HCT116 (cell line): Measurements from ENCODE around the gene PDE4D. TPM values are rescaled to one million over a fixed set of nuclear protein-coding genes. Genes with fewer than 3 reads are reported as not detected.

ENCODE experiments used
- ATAC-seq: fragments of 200-7000 bp; cut with Tn5 transposase; 2 replicates; pipeline ENCODE4 v1.9.1; 2020; ENCODE audit warnings: mild to moderate bottlenecking, moderate library complexity
- BruUV-seq: library from RNA; stranded (reverse); fragments of 400-500 nt; replicated peaks from 2 replicates; lab custom pipeline; 2021; lab: Mats Ljungman, UMichigan
- CTCF ChIA-PET: fragments of 300-600 bp; sonication (Branson Sonifier 250); formaldehyde crosslinking; loops from one replicate; lab custom pipeline; 2021; ENCODE audit warnings: antibody characterized with exemption; lab: Charles Lee
- POLR2A ChIA-PET: fragments of 300-600, 350-600 bp; sonication (Branson Sonifier 250); formaldehyde crosslinking; loops from one replicate; lab custom pipeline; 2021; ENCODE audit warnings: antibody characterized with exemption; lab: Charles Lee
- RAD21 ChIA-PET, 2 experiments: fragments of 300-600 bp; sonication (Branson Sonifier 250); formaldehyde crosslinking; loops; one replicate each; lab custom pipeline; 2023; ENCODE audit warnings: low total read pairs in 2 of 2; ENCODE audit not compliant: uncharacterized antibody in 2 of 2, unreplicated experiment in 2 of 2, low non-redundant PET in 1 of 2; lab: Charles Lee
- DNase-seq: peaks from one replicate; pipeline ENCODE4 v3.0.0-alpha.2; 2010; ENCODE audit warnings: low read depth, low spot score
- H2AFZ ChIP-seq: fragments of 200-600 bp; shearing (Covaris generic), sonication (generic); 2 replicates; pipeline ENCODE4 v1.6.1; 2017; ENCODE audit warnings: low read depth, mixed run types, mixed read lengths, antibody characterized with exemption, low read length; ENCODE audit not compliant: poor library complexity, severe bottlenecking
- H3K27ac ChIP-seq: 2 replicates; pipeline ENCODE4 v1.5.1; 2012; ENCODE audit warnings: low read depth, low read length
- H3K27me3 ChIP-seq: fragments of 200-600 bp; sonication (generic); 2 replicates; pipeline ENCODE4 v1.6.1; 2016; ENCODE audit warnings: mixed run types, low read length, mixed read lengths; ENCODE audit not compliant: insufficient read depth
- H3K36me3 ChIP-seq, 2 experiments: fragments of 200-500 bp in 1 of 2; fragments of 200-600 bp in 1 of 2; sonication (Bioruptor generic) in 1 of 2; sonication (generic) in 1 of 2; 2 replicates each; pipeline versions ENCODE4 v1.5.1 to v1.6.1; 2014 to 2016; ENCODE audit warnings: low read length in 2 of 2, inconsistent platforms in 1 of 2, mixed read lengths in 1 of 2, mixed run types in 1 of 2; ENCODE audit not compliant: insufficient read depth in 2 of 2, control insufficient read depth in 1 of 2
- H3K4me1 ChIP-seq, 2 experiments: fragments of 200-600 bp in 1 of 2; sonication (generic) in 1 of 2; 2 replicates each; pipeline versions ENCODE4 v1.5.1 to v1.6.1; 2012 to 2017; ENCODE audit warnings: low read length in 2 of 2, inconsistent platforms in 1 of 2, mild to moderate bottlenecking in 1 of 2, mixed read lengths in 1 of 2, mixed run types in 1 of 2, moderate library complexity in 1 of 2; ENCODE audit not compliant: insufficient read depth in 2 of 2, control insufficient read depth in 1 of 2
- H3K4me2 ChIP-seq: fragments of 200-600 bp; sonication (generic); 2 replicates; pipeline ENCODE4 v1.6.1; 2017; ENCODE audit warnings: mixed run types, low read length, mixed read lengths
- H3K4me3 ChIP-seq, 2 experiments: fragments of 200-600 bp in 1 of 2; sonication (generic) in 1 of 2; replicated peaks in 1 of 2; 2 replicates each; pipeline ENCODE4 v1.5.1; 2011 to 2016; ENCODE audit warnings: low read length in 2 of 2, control low read depth in 1 of 2, low read depth in 1 of 2, mild to moderate bottlenecking in 1 of 2, mixed read lengths in 1 of 2, mixed run types in 1 of 2
- H3K79me2 ChIP-seq: fragments of 200-600 bp; sonication (generic); 2 replicates; pipeline ENCODE4 v1.6.1; 2017; ENCODE audit warnings: mild to moderate bottlenecking, mixed run types, low read length, moderate library complexity, mixed read lengths; ENCODE audit not compliant: insufficient read depth
- H3K9ac ChIP-seq: fragments of 200-600 bp; sonication (generic); 2 replicates; pipeline ENCODE4 v1.6.1; 2016; ENCODE audit warnings: low read length, mixed read lengths
- H3K9me2 ChIP-seq: fragments of 200-600 bp; sonication (generic), shearing (Covaris generic); 2 replicates; pipeline ENCODE4 v1.6.1; 2017; ENCODE audit warnings: mixed run types, mild to moderate bottlenecking, moderate library complexity; ENCODE audit not compliant: insufficient read depth
- H3K9me3 ChIP-seq, 2 experiments: fragments of 200-500 bp in 1 of 2; fragments of 200-600 bp in 1 of 2; sonication (Bioruptor generic) in 1 of 2; sonication (generic) in 1 of 2; 2 replicates each; pipeline ENCODE4 v1.6.1; 2014 to 2017; ENCODE audit warnings: low read length in 2 of 2, mixed read lengths in 2 of 2, inconsistent platforms in 1 of 2, low read depth in 1 of 2, mild to moderate bottlenecking in 1 of 2, mixed run types in 1 of 2, moderate library complexity in 1 of 2; ENCODE audit not compliant: control insufficient read depth in 1 of 2, insufficient read depth in 1 of 2
- H4K20me1 ChIP-seq: fragments of 200-600 bp; sonication (generic), shearing (Covaris generic); 2 replicates; pipeline ENCODE4 v1.6.1; 2017; ENCODE audit warnings: mixed run types, mild to moderate bottlenecking, moderate library complexity; ENCODE audit not compliant: insufficient read depth
- ATF3 ChIP-seq: IDR thresholded peaks from 2 replicates; pipeline ENCODE4 v1.6.1; 2012
- CEBPB ChIP-seq: IDR thresholded peaks from 2 replicates; pipeline ENCODE4 v1.6.1; 2012; ENCODE audit warnings: low read depth
- EGR1 ChIP-seq: IDR thresholded peaks from 2 replicates; pipeline ENCODE4 v1.6.1; 2012; ENCODE audit warnings: low read depth
- EZH2 ChIP-seq: fragments of 200-600 bp; sonication (generic); IDR thresholded peaks from 2 replicates; pipeline ENCODE4 v1.6.1; 2017; ENCODE audit warnings: antibody characterized with exemption, mixed run types
- JUND ChIP-seq: IDR thresholded peaks from 2 replicates; pipeline ENCODE4 v1.6.1; 2012
- POLR2AphosphoS5 ChIP-seq: IDR thresholded peaks from 2 replicates; pipeline ENCODE4 v1.6.1; 2011; ENCODE audit warnings: mild to moderate bottlenecking, low read depth, low read length, moderate library complexity
- RAD21 ChIP-seq: IDR thresholded peaks from 2 replicates; pipeline ENCODE4 v1.6.1; 2012; ENCODE audit warnings: low read depth, mild to moderate bottlenecking
- intact Hi-C: fragments of 100-400 bp; cut with micrococcal nuclease; formaldehyde crosslinking; loops from 2 replicates; pipeline ENCODE4 v1.10.0; 2022
- total RNA-seq: library from RNA; stranded (reverse); gene quantifications from one replicate; pipeline ENCODE4 v1.2.1, GENCODE V29; 2021; ENCODE audit not compliant: unreplicated experiment
- TF ChIP-seq, protein P1 (sequence below): IDR thresholded peaks from 2 replicates; pipeline ENCODE4 v1.6.1; 2012; ENCODE audit warnings: low read depth
- TF ChIP-seq, protein P2 (sequence below): IDR thresholded peaks from 2 replicates; pipeline ENCODE4 v1.6.1; 2011; ENCODE audit warnings: mild to moderate bottlenecking, low read length, moderate library complexity; ENCODE audit not compliant: insufficient replicate concordance; ENCODE audit errors: extremely low read depth

The PDE4D gene
- total RNA-seq, 1 experiment from 2014 or later, result 1.1 TPM

- Histone ChIP-seq H3K79me2 (no peaks in the 10 kb centered on the region), H3K27me3 (no peaks in the 10 kb centered on the region), H3K4me2 (no peak overlapping the region), H2AFZ (no peak overlapping the region), H3K9me2 (no peaks in the 10 kb centered on the region), H4K20me1 (no peaks in the 10 kb centered on the region), H3K4me1 (no peaks in the 10 kb centered on the region), H3K36me3 (no peaks in the 10 kb centered on the region), H3K9me3 (no peaks in the 10 kb centered on the region), H3K27ac (no peak overlapping the region), H3K4me3 (no peak overlapping the region), H3K9ac (no peak overlapping the region)
- POLR2A ChIA-PET, result no interaction called here
- intact Hi-C loops, result no loop called here
- CTCF ChIA-PET, result no interaction called here
- ATAC-seq, result no peak
- DNase-seq, result no peak
- no TSS peak for BruUV-seq
- RAD21 ChIA-PET, result no interaction called here
- no peak for TF ChIP-seq CEBPB
- TF ChIP-seq EZH2, result no peak
- no peak for TF ChIP-seq JUND
- no peak for TF ChIP-seq EGR1
- TF ChIP-seq, protein P1, sequence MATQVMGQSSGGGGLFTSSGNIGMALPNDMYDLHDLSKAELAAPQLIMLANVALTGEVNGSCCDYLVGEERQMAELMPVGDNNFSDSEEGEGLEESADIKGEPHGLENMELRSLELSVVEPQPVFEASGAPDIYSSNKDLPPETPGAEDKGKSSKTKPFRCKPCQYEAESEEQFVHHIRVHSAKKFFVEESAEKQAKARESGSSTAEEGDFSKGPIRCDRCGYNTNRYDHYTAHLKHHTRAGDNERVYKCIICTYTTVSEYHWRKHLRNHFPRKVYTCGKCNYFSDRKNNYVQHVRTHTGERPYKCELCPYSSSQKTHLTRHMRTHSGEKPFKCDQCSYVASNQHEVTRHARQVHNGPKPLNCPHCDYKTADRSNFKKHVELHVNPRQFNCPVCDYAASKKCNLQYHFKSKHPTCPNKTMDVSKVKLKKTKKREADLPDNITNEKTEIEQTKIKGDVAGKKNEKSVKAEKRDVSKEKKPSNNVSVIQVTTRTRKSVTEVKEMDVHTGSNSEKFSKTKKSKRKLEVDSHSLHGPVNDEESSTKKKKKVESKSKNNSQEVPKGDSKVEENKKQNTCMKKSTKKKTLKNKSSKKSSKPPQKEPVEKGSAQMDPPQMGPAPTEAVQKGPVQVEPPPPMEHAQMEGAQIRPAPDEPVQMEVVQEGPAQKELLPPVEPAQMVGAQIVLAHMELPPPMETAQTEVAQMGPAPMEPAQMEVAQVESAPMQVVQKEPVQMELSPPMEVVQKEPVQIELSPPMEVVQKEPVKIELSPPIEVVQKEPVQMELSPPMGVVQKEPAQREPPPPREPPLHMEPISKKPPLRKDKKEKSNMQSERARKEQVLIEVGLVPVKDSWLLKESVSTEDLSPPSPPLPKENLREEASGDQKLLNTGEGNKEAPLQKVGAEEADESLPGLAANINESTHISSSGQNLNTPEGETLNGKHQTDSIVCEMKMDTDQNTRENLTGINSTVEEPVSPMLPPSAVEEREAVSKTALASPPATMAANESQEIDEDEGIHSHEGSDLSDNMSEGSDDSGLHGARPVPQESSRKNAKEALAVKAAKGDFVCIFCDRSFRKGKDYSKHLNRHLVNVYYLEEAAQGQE, result no peak
Observed at GRCh38 chr5:59569158-59569557, 324.4 kb downstream of the PDE4D start.

- Histone ChIP-seq H3K9me2 (no peaks in the 10 kb centered on the region), H3K9me3 (no peaks in the 10 kb centered on the region), H3K79me2 (no peaks in the 10 kb centered on the region), H3K27ac (no peak overlapping the region), H3K36me3 (no peaks in the 10 kb centered on the region), H3K27me3 (no peaks in the 10 kb centered on the region), H2AFZ (no peak overlapping the region), H3K9ac (no peak overlapping the region), H3K4me1 (no peaks in the 10 kb centered on the region), H3K4me3 (no peak overlapping the region), H3K4me2 (no peak overlapping the region), H4K20me1 (no peaks in the 10 kb centered on the region)
- DNase-seq (no peak), ATAC-seq (no peak)
- intact Hi-C loops, result no loop called here
- POLR2A ChIA-PET, result no interaction called here
- RAD21 ChIA-PET, result no interaction called here
- CTCF ChIA-PET, result no interaction called here
- BruUV-seq, result no TSS peak
- TF ChIP-seq CEBPB, result no peak
- TF ChIP-seq, protein P2, sequence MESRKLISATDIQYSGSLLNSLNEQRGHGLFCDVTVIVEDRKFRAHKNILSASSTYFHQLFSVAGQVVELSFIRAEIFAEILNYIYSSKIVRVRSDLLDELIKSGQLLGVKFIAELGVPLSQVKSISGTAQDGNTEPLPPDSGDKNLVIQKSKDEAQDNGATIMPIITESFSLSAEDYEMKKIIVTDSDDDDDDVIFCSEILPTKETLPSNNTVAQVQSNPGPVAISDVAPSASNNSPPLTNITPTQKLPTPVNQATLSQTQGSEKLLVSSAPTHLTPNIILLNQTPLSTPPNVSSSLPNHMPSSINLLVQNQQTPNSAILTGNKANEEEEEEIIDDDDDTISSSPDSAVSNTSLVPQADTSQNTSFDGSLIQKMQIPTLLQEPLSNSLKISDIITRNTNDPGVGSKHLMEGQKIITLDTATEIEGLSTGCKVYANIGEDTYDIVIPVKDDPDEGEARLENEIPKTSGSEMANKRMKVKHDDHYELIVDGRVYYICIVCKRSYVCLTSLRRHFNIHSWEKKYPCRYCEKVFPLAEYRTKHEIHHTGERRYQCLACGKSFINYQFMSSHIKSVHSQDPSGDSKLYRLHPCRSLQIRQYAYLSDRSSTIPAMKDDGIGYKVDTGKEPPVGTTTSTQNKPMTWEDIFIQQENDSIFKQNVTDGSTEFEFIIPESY, result no peak
- TF ChIP-seq ATF3, result no peak
- TF ChIP-seq RAD21, result no peak
- TF ChIP-seq, protein P1, result no peak
- TF ChIP-seq POLR2AphosphoS5, result no peak
Observed at GRCh38 chr5:59568161-59568560, 325.4 kb downstream of the PDE4D start.
